ENCODE results near the gene ARGLU1.

DNA sequence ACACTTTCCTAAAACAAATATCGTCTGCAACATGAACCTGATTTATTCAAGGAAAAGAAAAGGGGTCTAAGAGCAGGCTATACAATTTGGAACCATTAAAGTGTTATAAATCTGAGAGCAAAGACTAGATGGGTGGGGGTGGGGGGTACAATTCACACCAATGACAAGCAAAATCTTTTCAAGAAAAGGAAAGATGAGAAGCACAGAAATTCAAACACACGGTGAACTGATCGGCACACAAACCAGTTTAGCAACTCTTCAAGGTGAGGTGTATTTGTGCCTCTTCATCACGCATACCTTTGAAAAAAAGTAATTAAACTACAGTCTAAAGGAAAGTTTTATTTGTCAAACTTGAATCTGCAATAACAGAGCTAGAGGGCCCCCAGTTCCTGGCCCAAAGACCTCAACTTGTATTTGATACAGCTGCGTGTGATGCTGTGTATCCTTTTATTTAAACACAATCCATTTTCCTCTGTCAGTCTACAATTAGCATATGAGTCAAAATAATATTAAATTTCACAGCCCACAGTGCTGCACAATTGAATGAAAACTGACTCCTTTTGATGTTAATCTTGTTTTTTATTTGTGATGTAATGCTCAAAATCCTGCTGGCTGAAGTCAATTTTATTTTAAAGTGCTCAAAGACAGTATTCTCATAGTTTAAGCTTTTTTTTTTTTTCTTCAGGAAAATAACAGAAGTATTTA, 46.7 kb downstream of the ARGLU1 start:
- TF ChIP-seq, protein P1, sequence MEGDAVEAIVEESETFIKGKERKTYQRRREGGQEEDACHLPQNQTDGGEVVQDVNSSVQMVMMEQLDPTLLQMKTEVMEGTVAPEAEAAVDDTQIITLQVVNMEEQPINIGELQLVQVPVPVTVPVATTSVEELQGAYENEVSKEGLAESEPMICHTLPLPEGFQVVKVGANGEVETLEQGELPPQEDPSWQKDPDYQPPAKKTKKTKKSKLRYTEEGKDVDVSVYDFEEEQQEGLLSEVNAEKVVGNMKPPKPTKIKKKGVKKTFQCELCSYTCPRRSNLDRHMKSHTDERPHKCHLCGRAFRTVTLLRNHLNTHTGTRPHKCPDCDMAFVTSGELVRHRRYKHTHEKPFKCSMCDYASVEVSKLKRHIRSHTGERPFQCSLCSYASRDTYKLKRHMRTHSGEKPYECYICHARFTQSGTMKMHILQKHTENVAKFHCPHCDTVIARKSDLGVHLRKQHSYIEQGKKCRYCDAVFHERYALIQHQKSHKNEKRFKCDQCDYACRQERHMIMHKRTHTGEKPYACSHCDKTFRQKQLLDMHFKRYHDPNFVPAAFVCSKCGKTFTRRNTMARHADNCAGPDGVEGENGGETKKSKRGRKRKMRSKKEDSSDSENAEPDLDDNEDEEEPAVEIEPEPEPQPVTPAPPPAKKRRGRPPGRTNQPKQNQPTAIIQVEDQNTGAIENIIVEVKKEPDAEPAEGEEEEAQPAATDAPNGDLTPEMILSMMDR (IDR thresholded peaks at IDR 0.05) = no peak
- no peak for TF ChIP-seq POLR2AphosphoS5 (IDR thresholded peaks at IDR 0.05)
- TF ChIP-seq EP300 (IDR thresholded peaks at IDR 0.05) = no peak
- no peak for TF ChIP-seq POLR2A (IDR thresholded peaks at IDR 0.05)

Measured in stomach (tissue), 4 donors.